Choroid plexus epithelial cell (primary cell): ENCODE measurements around the gene MGAT5.
"Not testable (repeated sequence)": the region's sequence is repeated elsewhere in the genome, so short reads cannot be mapped to it uniquely, and the experiment has no call there.

ENCODE experiments used
- DNase-seq: peaks from one replicate; pipeline ENCODE4 v3.0.0-alpha.2; 2010; ENCODE audit warnings: low read depth
- H3K4me3 ChIP-seq: 2 replicates; pipeline ENCODE4 v1.5.1; 2011; ENCODE audit warnings: low read depth, mild to moderate bottlenecking, control low read depth, low read length, moderate library complexity
- TF ChIP-seq, protein P1 (sequence below): conservative IDR thresholded peaks from 2 replicates; pipeline ENCODE4 v1.5.1; 2011; ENCODE audit warnings: low read depth, mild to moderate bottlenecking, control low read depth, inconsistent platforms, low read length, moderate library complexity

MGAT5 gene

GRCh38 chr2:134287323-134287722, 33.5 kb downstream of the MGAT5 start:
- H3K4me3 ChIP-seq = no peak overlapping the region
- no peak for DNase-seq
- TF ChIP-seq, protein P1, sequence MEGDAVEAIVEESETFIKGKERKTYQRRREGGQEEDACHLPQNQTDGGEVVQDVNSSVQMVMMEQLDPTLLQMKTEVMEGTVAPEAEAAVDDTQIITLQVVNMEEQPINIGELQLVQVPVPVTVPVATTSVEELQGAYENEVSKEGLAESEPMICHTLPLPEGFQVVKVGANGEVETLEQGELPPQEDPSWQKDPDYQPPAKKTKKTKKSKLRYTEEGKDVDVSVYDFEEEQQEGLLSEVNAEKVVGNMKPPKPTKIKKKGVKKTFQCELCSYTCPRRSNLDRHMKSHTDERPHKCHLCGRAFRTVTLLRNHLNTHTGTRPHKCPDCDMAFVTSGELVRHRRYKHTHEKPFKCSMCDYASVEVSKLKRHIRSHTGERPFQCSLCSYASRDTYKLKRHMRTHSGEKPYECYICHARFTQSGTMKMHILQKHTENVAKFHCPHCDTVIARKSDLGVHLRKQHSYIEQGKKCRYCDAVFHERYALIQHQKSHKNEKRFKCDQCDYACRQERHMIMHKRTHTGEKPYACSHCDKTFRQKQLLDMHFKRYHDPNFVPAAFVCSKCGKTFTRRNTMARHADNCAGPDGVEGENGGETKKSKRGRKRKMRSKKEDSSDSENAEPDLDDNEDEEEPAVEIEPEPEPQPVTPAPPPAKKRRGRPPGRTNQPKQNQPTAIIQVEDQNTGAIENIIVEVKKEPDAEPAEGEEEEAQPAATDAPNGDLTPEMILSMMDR = no peak

- no peak overlapping the region for H3K4me3 ChIP-seq
- no peak for DNase-seq
- TF ChIP-seq, protein P1 = no peak
These were observed 34.9 kb downstream of the MGAT5 start for GRCh38 chr2:134288814-134289213.

DNA sequence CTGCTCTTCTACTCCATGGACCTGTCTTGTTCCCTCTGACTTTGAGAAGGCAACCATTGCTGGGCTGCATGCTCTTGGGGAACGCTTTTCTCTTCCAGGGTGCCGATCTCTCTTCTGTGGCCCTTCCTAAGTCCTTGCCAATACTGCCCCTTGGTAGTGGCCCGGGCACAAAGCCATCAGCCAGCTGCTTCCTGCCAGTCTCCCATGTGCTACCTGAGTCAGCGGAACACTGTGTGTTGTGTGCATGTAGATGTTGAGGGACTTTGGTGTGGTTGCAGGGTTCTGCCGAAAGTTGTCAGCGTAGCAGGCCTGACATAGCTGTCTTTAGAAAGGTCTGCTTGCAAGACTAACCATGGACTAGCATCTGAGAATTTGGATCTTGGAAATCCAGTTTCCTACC, 35.4 kb downstream of the MGAT5 start:
- TF ChIP-seq, protein P1 = no peak
- no peak for DNase-seq
- no peak overlapping the region for H3K4me3 ChIP-seq

GRCh38 chr2:134290358-134290757, 36.5 kb downstream of the MGAT5 start:
- no peak for DNase-seq
- TF ChIP-seq, protein P1 = no peak
- H3K4me3 ChIP-seq = no peak overlapping the region

DNA sequence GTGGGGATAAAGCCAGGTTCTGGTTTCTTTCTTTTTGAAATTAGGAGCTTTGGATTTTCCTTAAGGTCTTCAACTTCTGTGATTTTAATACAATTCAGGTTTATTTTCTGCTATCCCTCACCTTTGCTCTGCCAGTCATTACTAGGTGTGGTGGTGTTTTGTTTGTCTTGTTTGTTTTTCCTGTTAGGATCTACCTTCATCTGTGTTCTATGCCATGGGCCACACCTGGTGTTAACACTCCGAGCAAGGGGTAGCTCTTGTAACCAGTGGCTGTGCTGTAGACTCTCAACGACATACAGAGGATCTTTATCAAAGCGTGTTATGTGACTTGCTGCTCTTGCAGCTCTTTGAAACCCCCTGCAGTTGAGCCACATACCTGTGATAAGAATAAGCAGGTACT, 38.6 kb downstream of the MGAT5 start:
- TF ChIP-seq, protein P1 = no peak
- H3K4me3 ChIP-seq = no peak overlapping the region
- DNase-seq = no peak

- no peak for DNase-seq
- H3K4me3 ChIP-seq = no peak overlapping the region
- TF ChIP-seq, protein P1 = no peak
These were observed 40.1 kb downstream of the MGAT5 start for GRCh38 chr2:134293719-134294537.

- DNase-seq, H3K4me3 ChIP-seq: not testable (repeated sequence)
These were observed 40.7 kb downstream of the MGAT5 start for GRCh38 chr2:134294598-134294997.
